Endothelial cell (in vitro differentiated cells): Measurements from ENCODE around the gene NACC1. TPM values are rescaled to one million over a fixed set of nuclear protein-coding genes. Genes with fewer than 3 reads are reported as not detected.
A peak's percentile ranks its signal among the peaks of the same experiment; 100 is the strongest.

Experiments
- DNase-seq: peaks from one replicate; pipeline ENCODE4 v3.0.0; 2021; ENCODE audit warnings: low spot score
- H3K27ac Mint-ChIP-seq: one replicate; pipeline ENCODE4 v1.8.0; 2021; ENCODE audit warnings: mixed read lengths, inconsistent platforms; ENCODE audit not compliant: unreplicated experiment
- H3K27me3 Mint-ChIP-seq: one replicate; pipeline ENCODE4 v1.8.0; 2021; ENCODE audit warnings: mild to moderate bottlenecking, moderate library complexity, mixed read lengths, inconsistent platforms; ENCODE audit not compliant: unreplicated experiment
- H3K36me3 Mint-ChIP-seq: one replicate; pipeline ENCODE4 v1.8.0; 2021; ENCODE audit warnings: mild to moderate bottlenecking, low read depth, mixed read lengths, inconsistent platforms; ENCODE audit not compliant: unreplicated experiment
- H3K4me1 Mint-ChIP-seq: one replicate; pipeline ENCODE4 v1.8.0; 2021; ENCODE audit warnings: mild to moderate bottlenecking, mixed read lengths, inconsistent platforms; ENCODE audit not compliant: unreplicated experiment
- H3K4me3 Mint-ChIP-seq: one replicate; pipeline ENCODE4 v1.8.0; 2021; ENCODE audit warnings: mild to moderate bottlenecking, mixed read lengths, inconsistent platforms; ENCODE audit not compliant: unreplicated experiment
- H3K9me3 Mint-ChIP-seq: one replicate; pipeline ENCODE4 v1.8.0; 2021; ENCODE audit warnings: mixed read lengths, inconsistent platforms; ENCODE audit not compliant: unreplicated experiment
- CTCF ChIP-seq: fragments of 200-600 bp; sonication (generic); IDR thresholded peaks from one replicate; pipeline ENCODE4 v1.5.0; 2021; ENCODE audit warnings: antibody characterized with exemption; ENCODE audit not compliant: unreplicated experiment
- long read RNA-seq: library from polyadenylated mRNA; unstranded; transcript quantifications from one replicate; pipeline ENCODE4 v2.0.0, GENCODE V29; 2020; ENCODE audit not compliant: unreplicated experiment
- total RNA-seq: library from RNA; stranded (reverse); fragmentation: NEBNext Ultra II Directional; extraction: Animal tissue kit (Norgen Biotek cat#: 25700); gene quantifications from one replicate; pipeline ENCODE4 v1.2.1, GENCODE V29; 2021; ENCODE audit not compliant: unreplicated experiment

NACC1 gene
- 112 TPM for total RNA-seq
- long read RNA-seq, partial matches to known transcripts = 0 of 2 reads
- long read RNA-seq, other reads (novel, unspliced or antisense) = 2 of 2 reads

GRCh38 chr19:13117772-13118423 lies at the start of gene NACC1:
TSS of gene NACC1 (plus strand) at chr19:13118264. CDS start at chr19:13135208, 16,944 bp downstream.
- Mint-ChIP-seq H3K27ac (peak within 1 kb of the TSS; percentile 92), H3K36me3 (peaks cover 11% of the 10 kb centered on the region)

DNA sequence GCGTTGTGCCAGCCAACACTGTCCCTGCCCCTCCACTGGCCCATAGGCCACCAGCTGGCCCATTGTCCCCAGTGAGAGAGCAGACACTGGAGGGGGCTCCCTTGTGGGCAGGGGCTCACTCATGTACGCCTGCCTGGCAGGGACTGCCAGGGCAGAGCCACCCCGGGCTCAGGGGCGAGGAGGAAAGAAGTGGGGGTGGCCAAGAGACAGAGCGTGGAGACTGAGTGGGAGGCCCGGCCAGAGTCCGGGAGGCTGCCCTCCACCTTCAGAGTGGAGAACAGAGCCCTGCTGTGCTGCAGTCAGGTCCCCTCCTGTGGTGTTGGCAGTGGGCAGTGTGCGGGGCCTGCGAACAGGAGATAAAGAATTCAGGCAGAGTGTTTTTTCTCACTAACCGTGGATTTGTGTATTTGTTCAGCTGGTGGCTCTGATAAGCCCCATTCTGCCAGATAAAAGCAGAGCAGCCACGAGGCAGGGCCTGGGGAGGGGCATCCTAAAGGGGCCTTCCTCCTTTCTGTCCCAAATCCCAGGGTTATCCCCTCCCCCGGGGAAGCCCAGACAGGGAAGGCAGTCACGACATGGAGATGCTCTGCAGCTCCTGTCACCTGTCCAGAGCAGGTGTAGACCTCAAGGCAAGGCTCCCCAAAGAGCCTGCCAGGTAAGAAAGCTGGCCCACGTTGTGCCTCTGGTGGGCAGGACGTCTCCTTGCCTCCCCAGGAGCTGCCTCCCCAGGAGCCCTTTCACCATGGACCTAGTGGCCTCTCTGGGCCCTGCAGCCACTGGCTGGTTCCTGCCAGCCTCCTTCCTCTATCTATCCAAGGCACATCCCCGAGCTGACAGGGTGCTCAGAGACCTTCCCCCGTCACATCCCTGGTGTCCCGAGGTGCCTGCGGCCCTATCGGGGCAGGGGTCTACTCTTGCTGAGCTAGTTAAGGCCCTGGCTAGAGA lies 48.4 kb upstream of the NACC1 start:
- no peaks in the 10 kb centered on the region for H3K9me3 Mint-ChIP-seq
- H3K27ac Mint-ChIP-seq = no peak overlapping the region
- DNase-seq = no peak
- peaks cover 45% of the 10 kb centered on the region for H3K4me1 Mint-ChIP-seq
- H3K36me3 Mint-ChIP-seq = no peaks in the 10 kb centered on the region
- peaks cover 10% of the 10 kb centered on the region for H3K27me3 Mint-ChIP-seq
- TF ChIP-seq CTCF = no peak
- no peak overlapping the region for H3K4me3 Mint-ChIP-seq

More at GRCh38 chr19:13117772-13118423, at the start of gene NACC1:
- Mint-ChIP-seq H3K27me3 (peaks cover 10% of the 10 kb centered on the region), H3K9me3 (no peaks in the 10 kb centered on the region), H3K4me3 (peak within 1 kb of the TSS; percentile 99), H3K4me1 (peaks cover 40% of the 10 kb centered on the region)
- peak; percentile 94 for DNase-seq
- no peak for TF ChIP-seq CTCF

- Mint-ChIP-seq H3K4me3 (peak overlapping the region; percentile 37), H3K9me3 (no peaks in the 10 kb centered on the region), H3K36me3 (peaks cover 8% of the 10 kb centered on the region), H3K27ac (no peak overlapping the region), H3K4me1 (peaks cover 41% of the 10 kb centered on the region), H3K27me3 (peaks cover 10% of the 10 kb centered on the region)
- TF ChIP-seq CTCF = no peak
- DNase-seq = no peak
Measured at GRCh38 chr19:13070425-13071140, 47.5 kb upstream of the NACC1 start.

GRCh38 chr19:13071444-13072187 lies 46.4 kb upstream of the NACC1 start:
- no peak overlapping the region for H3K27ac Mint-ChIP-seq
- DNase-seq = no peak

More at GRCh38 chr19:13071444-13072187, 46.4 kb upstream of the NACC1 start:
- H3K36me3 Mint-ChIP-seq = peaks cover 8% of the 10 kb centered on the region
- H3K27me3 Mint-ChIP-seq = peaks cover 7% of the 10 kb centered on the region
- H3K9me3 Mint-ChIP-seq = no peaks in the 10 kb centered on the region
- no peak for TF ChIP-seq CTCF
- no peak overlapping the region for H3K4me3 Mint-ChIP-seq
- peaks cover 32% of the 10 kb centered on the region for H3K4me1 Mint-ChIP-seq
